Medulla oblongata (tissue), 1 donor: ENCODE results near the gene SCYGR4.

Experiments used
- DNase-seq: peaks from one replicate; pipeline ENCODE4 v3.0.0-alpha.2; 2015; ENCODE audit errors: extremely low spot score

The SCYGR4 gene

GRCh38 chr2:227614246-227614645 is 3.1 kb upstream of the SCYGR4 start:
- DNase-seq = no peak

- no peak for DNase-seq
These were observed 2.6 kb upstream of the SCYGR4 start, which contains the start of gene SCYGR3 for GRCh38 chr2:227614740-227615139. Gene SCYGR3 (minus strand): TSS chr2:227614840. CDS start chr2:227614840, 0 bp downstream.

- no peak for DNase-seq
These were observed 2.1 kb upstream of the SCYGR4 start for GRCh38 chr2:227615181-227615580.

- no peak for DNase-seq
These were observed 1.4 kb upstream of the SCYGR4 start for GRCh38 chr2:227615906-227616305.

GRCh38 chr2:227616631-227617030 is 667 bp upstream of the SCYGR4 start:
- no peak for DNase-seq

GRCh38 chr2:227623226-227623625 is 5.9 kb downstream of the SCYGR4 start:
- DNase-seq = no peak

- DNase-seq = no peak
These were observed 8.1 kb downstream of the SCYGR4 start for GRCh38 chr2:227625420-227625819.

- no peak for DNase-seq
These were observed 9.4 kb downstream of the SCYGR4 start for GRCh38 chr2:227626580-227627151.

- no peak for DNase-seq
These were observed 10.5 kb downstream of the SCYGR4 start for GRCh38 chr2:227627769-227628168.

GRCh38 chr2:227629435-227629834 is 12.1 kb downstream of the SCYGR4 start:
- no peak for DNase-seq

- no peak for DNase-seq
These were observed 13.0 kb downstream of the SCYGR4 start for GRCh38 chr2:227630322-227630721.

GRCh38 chr2:227632827-227633226 is 15.5 kb downstream of the SCYGR4 start:
- DNase-seq = no peak

GRCh38 chr2:227634201-227634600 is 16.9 kb downstream of the SCYGR4 start:
- no peak for DNase-seq

GRCh38 chr2:227642656-227643055 is 25.4 kb downstream of the SCYGR4 start:
- no peak for DNase-seq

GRCh38 chr2:227643990-227644551 is 26.8 kb downstream of the SCYGR4 start:
- no peak for DNase-seq

GRCh38 chr2:227653419-227653818 is 36.1 kb downstream of the SCYGR4 start:
- DNase-seq = no peak

- no peak for DNase-seq
These were observed 37.1 kb downstream of the SCYGR4 start for GRCh38 chr2:227654426-227654825.

GRCh38 chr2:227655454-227655853 is 38.2 kb downstream of the SCYGR4 start:
- no peak for DNase-seq

- DNase-seq = no peak
These were observed 40.0 kb downstream of the SCYGR4 start for GRCh38 chr2:227657199-227657845.

- DNase-seq = no peak
These were observed 43.8 kb downstream of the SCYGR4 start for GRCh38 chr2:227661025-227661649.

GRCh38 chr2:227661827-227662226 is 44.5 kb downstream of the SCYGR4 start:
- no peak for DNase-seq

- DNase-seq = no peak
These were observed 48.1 kb downstream of the SCYGR4 start for GRCh38 chr2:227665189-227665940.
